NCI-H1694 (cell line): ENCODE results near the gene FHL5.
"Not testable (repeated sequence)": the region's sequence is repeated elsewhere in the genome, so short reads cannot be mapped to it uniquely, and the experiment has no call there.

Source experiments
- DNase-seq: peaks from one replicate; lab custom pipeline; 2025; lab: John Stamatoyannopoulos, UW

FHL5 gene, protein sequence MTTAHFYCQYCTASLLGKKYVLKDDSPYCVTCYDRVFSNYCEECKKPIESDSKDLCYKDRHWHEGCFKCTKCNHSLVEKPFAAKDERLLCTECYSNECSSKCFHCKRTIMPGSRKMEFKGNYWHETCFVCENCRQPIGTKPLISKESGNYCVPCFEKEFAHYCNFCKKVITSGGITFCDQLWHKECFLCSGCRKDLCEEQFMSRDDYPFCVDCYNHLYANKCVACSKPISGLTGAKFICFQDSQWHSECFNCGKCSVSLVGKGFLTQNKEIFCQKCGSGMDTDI

GRCh38 chr6:96562886-96563285 is at the start of gene FHL5:
Gene FHL5 (plus strand): TSS chr6:96563128. CDS start chr6:96603614, 40,486 bp downstream.
- no peak for DNase-seq

DNA sequence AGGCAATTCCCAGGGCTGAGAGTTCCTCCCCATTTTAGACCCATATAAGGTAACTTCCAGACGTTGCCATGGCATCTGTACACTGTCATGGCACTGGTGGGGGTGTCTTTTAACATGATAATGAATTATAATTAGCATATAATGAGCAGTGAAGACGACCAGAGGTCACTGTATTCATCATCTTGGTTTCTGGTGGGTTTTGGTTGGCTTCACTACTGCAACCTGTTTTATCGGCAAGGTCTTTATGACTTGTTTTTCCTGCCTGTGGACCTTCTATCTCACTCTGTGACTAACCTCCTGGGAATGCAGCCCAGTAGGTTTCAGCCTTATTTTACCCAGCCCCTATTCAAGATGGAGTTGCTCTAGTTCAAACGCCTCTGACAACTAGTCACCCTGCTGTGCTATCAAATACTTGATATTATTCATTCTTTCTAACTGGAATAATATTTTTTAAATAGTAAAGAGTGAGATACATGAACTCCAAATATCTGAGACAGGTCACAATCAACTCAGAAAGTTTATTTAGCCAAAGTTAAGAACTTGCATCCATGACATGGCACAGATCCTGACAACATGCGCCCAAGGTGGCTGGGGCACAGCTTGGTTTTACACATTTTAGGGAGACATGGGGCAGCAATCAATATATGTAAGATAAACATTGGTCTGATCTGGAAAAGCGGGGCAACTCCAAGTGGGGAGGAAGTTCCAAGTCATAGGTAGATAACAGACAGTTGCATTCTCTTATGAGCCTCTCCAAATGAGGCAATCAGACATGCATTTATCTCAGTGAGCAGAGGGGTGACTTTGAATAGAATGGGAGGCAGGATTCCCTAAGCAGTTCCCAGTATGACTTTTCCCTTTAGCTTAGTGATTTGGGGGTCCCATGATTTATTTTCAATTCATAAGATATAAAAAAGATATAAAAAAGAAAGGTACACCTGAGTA is 42.5 kb upstream of the FHL5 start:
- no peak for DNase-seq

GRCh38 chr6:96521306-96521643 is 41.7 kb upstream of the FHL5 start:
- no peak for DNase-seq

DNA sequence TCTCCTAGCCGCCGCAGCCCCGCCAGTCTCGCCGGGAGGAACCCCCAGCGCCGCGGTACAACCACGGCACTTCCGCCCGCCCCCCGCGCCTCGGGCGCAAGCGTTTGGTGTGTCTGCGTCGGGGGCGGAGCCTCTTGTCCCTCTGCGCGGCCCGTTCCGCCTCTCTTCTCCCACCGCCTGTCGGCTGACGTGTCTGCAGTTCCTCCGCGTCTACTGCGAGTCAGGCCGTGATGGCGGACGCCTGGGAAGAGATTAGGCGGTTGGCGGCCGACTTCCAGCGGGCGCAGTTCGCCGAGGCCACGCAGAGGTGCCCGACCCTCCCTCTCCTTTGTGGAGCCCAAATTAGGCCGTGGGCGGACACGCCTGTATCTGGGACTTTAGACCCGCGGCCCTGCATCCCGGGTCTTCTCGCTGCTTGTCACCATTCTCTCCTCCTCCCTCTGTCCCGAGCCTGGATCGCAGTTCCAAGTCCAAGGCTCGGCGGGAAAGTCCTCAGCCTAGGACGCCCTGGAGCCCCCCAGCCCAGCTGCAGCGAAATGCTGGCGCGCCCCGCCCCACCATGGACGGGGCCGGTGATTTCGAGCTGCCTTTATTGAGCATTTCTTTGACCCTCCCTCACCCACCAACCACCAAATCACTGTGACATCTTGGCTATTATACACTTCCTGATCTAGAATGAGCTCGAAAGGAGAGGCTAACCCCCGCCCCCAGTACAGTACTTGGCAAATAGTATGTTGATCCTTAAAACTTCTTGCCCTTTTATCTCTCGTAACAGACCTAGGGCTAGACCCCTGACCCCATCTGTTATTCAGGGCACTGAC is 41.1 kb upstream of the FHL5 start, which contains the start of gene UFL1:
Gene UFL1 (plus strand): TSS at position 163 of the 821 bp plus-strand sequence. CDS start 68 bp downstream, at position 231.
- DNase-seq, result peak; percentile 81

- DNase-seq, result no peak
Measured at GRCh38 chr6:96522465-96523009, 40.4 kb upstream of the FHL5 start.

DNA sequence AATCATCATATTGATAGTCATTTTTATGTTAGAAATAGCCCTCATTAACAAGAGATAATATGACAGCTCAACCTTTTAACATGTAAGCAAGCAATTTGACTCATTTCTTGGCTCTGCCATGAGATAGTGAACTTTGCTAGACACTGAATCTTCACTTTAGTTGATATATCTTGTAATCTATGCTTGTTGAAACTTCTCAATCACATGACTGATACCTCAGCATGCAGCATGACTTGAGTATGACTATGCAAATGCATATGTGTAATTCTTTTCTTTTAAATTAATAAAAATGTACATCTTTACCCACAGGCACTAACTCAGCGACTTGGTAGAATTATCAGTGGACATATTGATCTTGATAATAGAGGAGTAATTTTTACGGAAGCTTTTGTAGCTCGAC is 34.7 kb upstream of the FHL5 start:
- no peak for DNase-seq

DNA sequence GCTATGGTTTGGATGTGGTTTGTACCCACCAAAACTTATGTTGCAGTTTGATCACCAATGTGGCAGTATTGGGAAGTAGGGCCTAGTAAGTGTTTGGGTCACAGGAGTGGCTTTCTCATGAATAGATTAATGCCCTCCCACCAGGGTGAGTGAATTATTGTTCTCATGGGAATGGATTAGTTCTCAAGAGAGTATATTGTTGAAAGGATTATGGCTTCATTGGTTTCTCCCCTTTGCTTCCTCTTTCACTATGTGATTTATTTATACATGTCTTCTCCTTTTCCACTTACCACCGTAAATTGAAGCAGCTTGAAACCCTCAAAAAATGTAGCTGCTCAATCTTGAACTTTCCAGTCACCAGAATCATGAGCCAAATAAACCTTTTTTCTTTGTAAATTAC is 30.5 kb upstream of the FHL5 start:
- DNase-seq, result no peak

GRCh38 chr6:96537726-96538125 is 25.2 kb upstream of the FHL5 start:
- no peak for DNase-seq

GRCh38 chr6:96542702-96543101 is 20.2 kb upstream of the FHL5 start:
- peak; percentile 37 for DNase-seq

DNA sequence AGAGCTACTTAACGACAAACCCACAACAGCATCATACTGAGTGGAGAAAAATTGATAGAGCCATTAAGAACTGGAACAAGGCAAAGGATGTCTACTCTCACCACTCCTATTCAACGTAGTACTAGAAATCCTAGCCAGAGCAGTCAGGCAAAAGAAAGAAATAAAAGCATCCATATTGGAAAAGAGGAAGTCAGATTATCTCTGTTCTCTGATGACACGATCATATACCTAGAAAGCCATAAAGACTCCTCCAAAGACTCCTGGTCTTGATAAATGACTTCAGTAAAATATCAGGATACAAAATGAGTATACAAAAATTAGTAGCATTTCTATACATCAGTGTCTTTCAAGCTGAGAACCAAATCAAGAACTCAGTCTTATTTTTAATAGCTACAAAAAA is 17.0 kb upstream of the FHL5 start:
- no peak for DNase-seq

DNA sequence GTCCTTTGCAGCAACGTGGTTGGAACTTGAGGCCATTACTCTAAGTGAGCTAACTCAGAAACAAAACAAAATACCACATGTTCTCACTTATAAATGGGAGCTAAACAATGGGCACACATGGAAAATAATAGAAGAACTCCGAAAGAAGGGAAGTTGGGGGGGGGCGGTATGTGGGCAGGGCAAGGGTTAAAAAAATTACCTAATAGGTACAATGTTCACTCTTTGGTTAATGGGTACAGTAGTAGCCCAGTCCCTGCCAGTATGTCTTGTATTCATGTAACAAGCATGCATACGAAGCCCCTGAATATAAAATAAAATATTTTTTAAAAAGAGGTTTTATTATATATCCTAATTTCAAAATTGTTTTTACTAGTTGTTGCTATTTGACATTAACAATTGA is 15.3 kb upstream of the FHL5 start:
- DNase-seq, result no peak

DNA sequence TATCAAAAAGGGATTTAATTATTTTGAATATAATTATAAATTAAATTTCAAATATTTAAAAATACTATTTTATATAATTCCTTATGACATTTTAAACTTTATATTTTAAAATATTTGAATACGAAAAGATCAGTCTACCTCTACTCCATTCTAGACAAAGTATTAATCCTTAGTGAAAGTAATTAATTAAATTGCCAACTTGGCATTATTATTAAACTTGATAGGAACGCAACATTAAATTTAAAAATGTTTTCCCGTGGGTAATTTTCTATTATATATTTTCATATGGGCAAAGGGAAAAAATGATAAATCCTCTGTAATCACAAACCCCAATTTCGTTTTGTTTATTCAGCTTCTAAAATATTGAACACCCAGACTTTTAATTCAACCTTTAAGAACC is 8.4 kb upstream of the FHL5 start:
- DNase-seq, result no peak

DNA sequence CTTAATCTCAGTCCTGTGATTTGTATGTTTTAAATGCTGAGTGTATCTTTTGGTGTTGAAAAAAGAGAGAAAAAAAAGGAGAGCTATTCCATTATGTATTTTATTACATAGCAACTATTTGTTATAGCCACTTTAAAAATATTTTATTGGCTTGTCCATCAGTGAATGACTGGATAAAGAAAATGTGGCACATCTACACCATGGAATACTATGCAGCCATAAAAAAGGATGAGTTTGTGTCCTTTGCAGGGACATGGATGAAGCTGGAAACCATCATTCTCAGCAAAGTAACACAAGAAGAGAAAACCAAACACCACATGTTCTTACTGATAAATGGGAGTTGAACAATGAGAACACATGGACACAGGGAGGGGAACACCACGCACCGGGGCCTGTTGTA is 3.2 kb upstream of the FHL5 start:
- not testable (repeated sequence) for DNase-seq

DNA sequence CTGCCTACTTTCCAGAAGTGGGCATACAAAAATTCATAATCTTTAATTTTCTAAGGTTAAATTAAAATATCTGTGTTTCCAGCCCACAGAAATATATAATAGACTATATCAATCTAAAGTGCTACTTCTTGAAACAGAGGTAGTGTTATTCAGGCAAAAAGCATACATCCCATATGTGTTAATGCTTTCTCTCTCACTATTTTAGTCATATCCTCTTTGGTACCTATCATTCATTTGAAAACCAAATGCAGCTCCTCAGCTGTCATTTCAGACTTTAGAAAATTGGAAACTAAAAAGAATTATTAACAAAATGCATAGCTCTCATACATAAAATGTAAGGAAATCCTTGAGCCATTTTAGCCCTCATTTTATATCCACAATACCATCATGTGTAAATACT is 925 bp downstream of the FHL5 start:
- DNase-seq, result no peak

- DNase-seq, result no peak
Measured at GRCh38 chr6:96570053-96570452, 7.1 kb downstream of the FHL5 start.

- DNase-seq, result no peak
Measured at GRCh38 chr6:96571551-96571950, 8.6 kb downstream of the FHL5 start.

GRCh38 chr6:96575359-96575758 is 12.4 kb downstream of the FHL5 start:
- DNase-seq, result no peak

DNA sequence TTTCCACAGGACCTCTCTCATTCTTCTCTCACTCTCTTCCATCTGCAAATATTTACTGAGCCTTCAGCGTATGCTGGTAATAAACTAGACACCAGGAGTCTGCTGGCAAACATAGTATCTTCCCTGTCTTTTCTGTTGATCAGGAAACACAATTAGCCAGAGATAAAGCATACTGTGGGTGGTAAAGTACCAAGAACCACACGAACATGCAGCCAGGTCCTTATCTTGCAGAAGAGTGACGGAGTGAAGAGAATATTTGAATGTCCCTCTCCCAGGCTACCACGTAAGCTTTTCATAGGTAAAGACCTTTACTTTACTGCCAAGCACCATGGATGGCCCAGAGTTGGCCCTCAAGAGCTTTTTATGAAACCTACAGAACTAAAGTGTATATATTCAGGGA is 13.3 kb downstream of the FHL5 start:
- no peak for DNase-seq

DNA sequence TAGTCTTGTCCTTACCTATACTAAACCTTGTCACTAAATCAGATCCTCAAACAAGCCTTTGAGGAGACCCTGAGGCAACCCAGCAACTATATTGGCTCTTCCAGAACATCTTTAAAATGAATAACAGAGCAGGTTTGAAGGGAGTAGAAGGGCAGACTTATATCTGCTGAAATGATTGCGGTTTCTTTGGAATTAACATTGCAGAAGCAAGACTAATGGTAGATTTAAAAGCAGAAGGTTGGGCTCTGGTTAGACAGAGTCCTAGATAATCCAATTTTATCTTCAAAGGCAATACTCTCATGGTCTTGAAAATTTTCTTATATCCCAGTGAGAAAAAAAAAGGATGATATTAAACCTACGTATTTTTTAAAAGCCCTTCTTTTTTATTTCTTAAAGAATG is 19.1 kb downstream of the FHL5 start:
- no peak for DNase-seq

- DNase-seq, result no peak
Measured at GRCh38 chr6:96582436-96582835, 19.5 kb downstream of the FHL5 start.

- DNase-seq, result no peak
Measured at GRCh38 chr6:96604420-96604819, 41.5 kb downstream of the FHL5 start.

GRCh38 chr6:96608074-96608473 is 45.1 kb downstream of the FHL5 start:
- no peak for DNase-seq
